MM.1S (cell line): ENCODE data around the gene SLC38A7.

ENCODE experiments used
- CTCF ChIP-seq: fragments of 300-600 bp; sonication (generic); IDR thresholded peaks from 2 replicates; pipeline ENCODE4 v1.5.1; 2016; ENCODE audit warnings: antibody characterized with exemption, low read length, mixed read lengths
- EZH2phosphoT487 ChIP-seq: fragments of 300-600 bp; sonication (generic); IDR thresholded peaks from 2 replicates; pipeline ENCODE4 v1.6.1; 2018; ENCODE audit warnings: antibody characterized with exemption, low read length

DNA sequence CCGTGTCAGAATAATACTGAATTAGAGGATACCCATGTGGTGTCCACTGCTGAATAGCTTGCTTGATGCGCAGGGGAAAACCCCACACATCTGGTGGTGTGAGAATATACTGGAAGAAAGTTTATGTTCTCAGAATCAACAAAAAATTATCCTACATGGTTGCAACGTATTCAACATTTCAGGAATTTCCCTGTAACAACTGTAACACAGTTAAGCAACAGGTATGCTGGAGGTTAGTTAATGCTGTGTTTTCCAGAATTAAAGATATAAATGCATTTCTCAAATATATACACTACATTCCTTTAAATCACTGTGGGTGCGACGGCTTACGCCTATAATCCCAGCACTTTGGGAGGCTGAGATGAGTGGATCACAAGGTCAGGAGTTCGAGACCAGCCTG, 60.4 kb downstream of the SLC38A7 start:
- TF ChIP-seq CTCF: no peak
- TF ChIP-seq EZH2phosphoT487: no peak
